NB4 (cell line): ENCODE results near the gene SMC1B.

ENCODE experiments used
- DNase-seq: peaks from one replicate; pipeline ENCODE4 v3.0.0; 2010; ENCODE audit warnings: low read depth
- H3K4me3 ChIP-seq: one replicate; pipeline ENCODE4 v1.5.1; 2011; ENCODE audit warnings: mild to moderate bottlenecking, low read depth, low read length, moderate library complexity
- MAX ChIP-seq: IDR thresholded peaks from 2 replicates; pipeline ENCODE4 v1.6.1; 2011; ENCODE audit warnings: low read depth, low read length
- MYC ChIP-seq: IDR thresholded peaks from 2 replicates; pipeline ENCODE4 v1.6.1; 2011; ENCODE audit warnings: low read depth, low read length
- POLR2A ChIP-seq: IDR thresholded peaks from 2 replicates; pipeline ENCODE4 v1.6.1; 2011; ENCODE audit warnings: mild to moderate bottlenecking; ENCODE audit not compliant: insufficient read length; ENCODE audit errors: extremely low read depth
- TF ChIP-seq, protein P1 (sequence below): IDR thresholded peaks from one replicate; pipeline ENCODE4 v1.5.1; 2012; ENCODE audit warnings: low read depth, low read length

SMC1B gene

GRCh38 chr22:45341498-45341897 is 71.9 kb downstream of the SMC1B start:
- no peak for DNase-seq
- TF ChIP-seq, protein P1, sequence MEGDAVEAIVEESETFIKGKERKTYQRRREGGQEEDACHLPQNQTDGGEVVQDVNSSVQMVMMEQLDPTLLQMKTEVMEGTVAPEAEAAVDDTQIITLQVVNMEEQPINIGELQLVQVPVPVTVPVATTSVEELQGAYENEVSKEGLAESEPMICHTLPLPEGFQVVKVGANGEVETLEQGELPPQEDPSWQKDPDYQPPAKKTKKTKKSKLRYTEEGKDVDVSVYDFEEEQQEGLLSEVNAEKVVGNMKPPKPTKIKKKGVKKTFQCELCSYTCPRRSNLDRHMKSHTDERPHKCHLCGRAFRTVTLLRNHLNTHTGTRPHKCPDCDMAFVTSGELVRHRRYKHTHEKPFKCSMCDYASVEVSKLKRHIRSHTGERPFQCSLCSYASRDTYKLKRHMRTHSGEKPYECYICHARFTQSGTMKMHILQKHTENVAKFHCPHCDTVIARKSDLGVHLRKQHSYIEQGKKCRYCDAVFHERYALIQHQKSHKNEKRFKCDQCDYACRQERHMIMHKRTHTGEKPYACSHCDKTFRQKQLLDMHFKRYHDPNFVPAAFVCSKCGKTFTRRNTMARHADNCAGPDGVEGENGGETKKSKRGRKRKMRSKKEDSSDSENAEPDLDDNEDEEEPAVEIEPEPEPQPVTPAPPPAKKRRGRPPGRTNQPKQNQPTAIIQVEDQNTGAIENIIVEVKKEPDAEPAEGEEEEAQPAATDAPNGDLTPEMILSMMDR: no peak
- TF ChIP-seq POLR2A (no peak), MAX (no peak), MYC (no peak)
- no peak overlapping the region for H3K4me3 ChIP-seq

GRCh38 chr22:45340323-45340722 is 73.1 kb downstream of the SMC1B start:
- H3K4me3 ChIP-seq: no peak overlapping the region
- DNase-seq: no peak
- TF ChIP-seq MYC: no peak
- TF ChIP-seq MAX: no peak
- no peak for TF ChIP-seq POLR2A
- TF ChIP-seq, protein P1: no peak

DNA sequence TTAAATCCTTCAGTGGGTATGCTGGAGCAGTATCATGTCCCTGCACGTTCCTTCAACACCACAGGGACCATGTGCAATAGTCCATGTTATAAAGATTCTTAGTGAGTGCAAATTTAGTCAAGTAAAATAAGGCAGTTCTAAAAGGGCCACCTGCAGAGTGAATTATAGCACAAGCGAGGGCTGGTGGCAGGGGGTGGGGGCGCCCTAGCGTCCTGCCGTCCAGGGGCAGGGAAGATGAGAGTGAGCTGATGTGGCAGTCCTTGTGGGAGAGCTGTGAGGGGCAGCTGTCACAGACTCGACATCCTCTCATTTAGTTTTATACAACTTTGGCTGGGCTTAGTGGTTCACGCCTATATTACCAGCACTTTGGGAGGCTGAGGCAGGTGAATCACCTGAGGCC is 74.6 kb downstream of the SMC1B start:
- TF ChIP-seq, protein P1: no peak
- TF ChIP-seq MYC: no peak
- TF ChIP-seq POLR2A: no peak
- no peak for TF ChIP-seq MAX
- no peak overlapping the region for H3K4me3 ChIP-seq
- no peak for DNase-seq

DNA sequence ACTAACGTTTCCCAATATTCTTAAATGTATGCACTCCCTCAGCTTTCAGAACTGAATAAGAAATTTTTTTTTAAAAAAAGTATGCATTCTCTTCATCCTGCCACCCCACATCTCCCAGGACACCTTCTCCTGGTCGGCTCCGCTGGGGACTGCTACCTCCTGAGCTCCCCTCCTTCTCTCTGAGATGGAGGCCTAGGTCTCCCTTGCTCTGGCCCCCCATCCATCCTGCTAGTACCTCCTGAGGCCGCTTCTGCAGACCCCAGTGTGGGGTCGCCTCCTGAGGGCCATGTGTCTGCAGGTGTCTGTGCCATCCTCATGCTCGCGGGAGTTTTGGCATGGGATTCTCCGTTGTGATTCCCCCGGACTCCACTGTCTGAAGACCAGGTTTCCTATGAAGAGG is 75.9 kb downstream of the SMC1B start:
- TF ChIP-seq MAX (no peak), POLR2A (no peak), MYC (no peak)
- TF ChIP-seq, protein P1: no peak
- no peak for DNase-seq

GRCh38 chr22:45336971-45337431 is 76.4 kb downstream of the SMC1B start:
- DNase-seq: no peak
- H3K4me3 ChIP-seq: no peak overlapping the region
- TF ChIP-seq MYC (no peak), MAX (no peak), POLR2A (no peak)
- TF ChIP-seq, protein P1: no peak

More for the DNA sequence above, 75.9 kb downstream of the SMC1B start:
- no peak overlapping the region for H3K4me3 ChIP-seq
